Skeletal muscle tissue (tissue), 4 donors: ENCODE data around the gene PTPN12. TPM values are rescaled to one million over a fixed set of nuclear protein-coding genes. Genes with fewer than 3 reads are reported as not detected.

Experiments
- H3K27ac ChIP-seq: one replicate; pipeline ENCODE4 v1.7.0; 2013; ENCODE audit warnings: mild to moderate bottlenecking, low read depth, low read length, inconsistent platforms
- H3K27me3 ChIP-seq, 3 donors: one replicate each; pipeline ENCODE4 v1.7.0; 2013; ENCODE audit warnings: low read length in 3 of 3; ENCODE audit not compliant: control insufficient read depth in 3 of 3, insufficient read depth in 3 of 3
- H3K36me3 ChIP-seq, 3 donors: one replicate each; pipeline ENCODE4 v1.7.0; 2013; ENCODE audit warnings: low read length in 3 of 3; ENCODE audit not compliant: control insufficient read depth in 3 of 3, insufficient read depth in 3 of 3
- H3K4me1 ChIP-seq, 3 donors: one replicate each; pipeline ENCODE4 v1.7.0; 2013; ENCODE audit warnings: low read length in 3 of 3, mild to moderate bottlenecking in 3 of 3; ENCODE audit not compliant: control insufficient read depth in 3 of 3, insufficient read depth in 3 of 3
- H3K4me3 ChIP-seq, 3 donors: one replicate each; pipeline ENCODE4 v1.7.0; 2013; ENCODE audit warnings: low read length in 3 of 3
- H3K9ac ChIP-seq, 3 donors: one replicate each; pipeline ENCODE4 v1.7.0; 2013; ENCODE audit warnings: low read length in 3 of 3, mild to moderate bottlenecking in 3 of 3, moderate library complexity in 2 of 3, low read depth in 1 of 3
- H3K9me3 ChIP-seq, 3 donors: one replicate each; pipeline ENCODE4 v1.7.0; 2013; ENCODE audit warnings: low read length in 3 of 3; ENCODE audit not compliant: control insufficient read depth in 3 of 3
- total RNA-seq: library from RNA; depleted of rRNA; stranded (reverse); fragments of >200 nt; gene quantifications from one replicate; pipeline ENCODE4 v1.2.3, GENCODE V29; 2014
- donor health status: Osteomylitis.

Gene PTPN12
- total RNA-seq, 1 donor from 2014 or later = 93.9 TPM

GRCh38 chr7:77655356-77655755 is 118.3 kb downstream of the PTPN12 start:
- H3K27ac ChIP-seq = no peak overlapping the region
- H3K9me3 ChIP-seq = no peaks in the 10 kb centered on the region
- no peak overlapping the region for H3K9ac ChIP-seq
- H3K36me3 ChIP-seq = peaks cover 0 to 4% (median 2%) of the 10 kb centered on the region in 3 donors
- H3K4me1 ChIP-seq = no peaks in the 10 kb centered on the region
- no peak overlapping the region for H3K4me3 ChIP-seq
- H3K27me3 ChIP-seq = no peaks in the 10 kb centered on the region

- no peak overlapping the region for H3K9ac ChIP-seq
- no peak overlapping the region for H3K4me3 ChIP-seq
- H3K9me3 ChIP-seq = no peaks in the 10 kb centered on the region
- no peak overlapping the region for H3K27ac ChIP-seq
- H3K36me3 ChIP-seq = peaks cover 0 to 4% (median 2%) of the 10 kb centered on the region in 3 donors
- no peaks in the 10 kb centered on the region for H3K27me3 ChIP-seq
- H3K4me1 ChIP-seq = no peaks in the 10 kb centered on the region
Observed at GRCh38 chr7:77655836-77656455, 118.9 kb downstream of the PTPN12 start.

- Histone ChIP-seq H3K4me3 (no peak overlapping the region), H3K4me1 (no peaks in the 10 kb centered on the region), H3K9me3 (no peaks in the 10 kb centered on the region), H3K27ac (no peak overlapping the region), H3K27me3 (no peaks in the 10 kb centered on the region), H3K36me3 (peaks cover 0 to 4% (median 2%) of the 10 kb centered on the region in 3 donors), H3K9ac (no peak overlapping the region)
Observed at GRCh38 chr7:77657427-77658224, 120.5 kb downstream of the PTPN12 start.

GRCh38 chr7:77658928-77659327 is 121.8 kb downstream of the PTPN12 start:
- Histone ChIP-seq H3K4me3 (no peak overlapping the region), H3K27ac (no peak overlapping the region), H3K4me1 (no peaks in the 10 kb centered on the region), H3K27me3 (no peaks in the 10 kb centered on the region), H3K9ac (no peak overlapping the region), H3K36me3 (peaks cover 0 to 4% (median 2%) of the 10 kb centered on the region in 3 donors), H3K9me3 (no peaks in the 10 kb centered on the region)

GRCh38 chr7:77661816-77662215 is 124.7 kb downstream of the PTPN12 start:
- Histone ChIP-seq H3K36me3 (no peaks in the 10 kb centered on the region), H3K27me3 (no peaks in the 10 kb centered on the region), H3K27ac (no peak overlapping the region), H3K4me3 (no peak overlapping the region), H3K9ac (no peak overlapping the region), H3K9me3 (no peaks in the 10 kb centered on the region), H3K4me1 (no peaks in the 10 kb centered on the region)

GRCh38 chr7:77662869-77663268 is 125.8 kb downstream of the PTPN12 start:
- no peak overlapping the region for H3K4me3 ChIP-seq
- H3K27ac ChIP-seq = no peak overlapping the region
- no peaks in the 10 kb centered on the region for H3K27me3 ChIP-seq
- H3K4me1 ChIP-seq = peaks cover 0 to 6% (median 0%) of the 10 kb centered on the region in 3 donors
- no peaks in the 10 kb centered on the region for H3K9me3 ChIP-seq
- no peaks in the 10 kb centered on the region for H3K36me3 ChIP-seq
- no peak overlapping the region for H3K9ac ChIP-seq

- no peak overlapping the region for H3K27ac ChIP-seq
- H3K36me3 ChIP-seq = no peaks in the 10 kb centered on the region
- H3K9me3 ChIP-seq = no peaks in the 10 kb centered on the region
- no peaks in the 10 kb centered on the region for H3K27me3 ChIP-seq
- no peak overlapping the region for H3K9ac ChIP-seq
- H3K4me1 ChIP-seq = peaks cover 0 to 6% (median 0%) of the 10 kb centered on the region in 3 donors
- H3K4me3 ChIP-seq = no peak overlapping the region
Observed at GRCh38 chr7:77664715-77665114, 127.6 kb downstream of the PTPN12 start.

- Histone ChIP-seq H3K36me3 (no peaks in the 10 kb centered on the region), H3K4me3 (no peak overlapping the region), H3K9ac (no peak overlapping the region)
Observed at GRCh38 chr7:77665161-77665560, 128.1 kb downstream of the PTPN12 start.

GRCh38 chr7:77667459-77668086 is 130.5 kb downstream of the PTPN12 start:
- H3K4me3 ChIP-seq = no peak overlapping the region
- H3K9ac ChIP-seq = no peak overlapping the region
- H3K27me3 ChIP-seq = no peaks in the 10 kb centered on the region
- peaks cover 0 to 6% (median 0%) of the 10 kb centered on the region in 3 donors for H3K4me1 ChIP-seq
- no peaks in the 10 kb centered on the region for H3K36me3 ChIP-seq
- H3K27ac ChIP-seq = no peak overlapping the region
- no peaks in the 10 kb centered on the region for H3K9me3 ChIP-seq

More at GRCh38 chr7:77665161-77665560, 128.1 kb downstream of the PTPN12 start:
- H3K27ac ChIP-seq = no peak overlapping the region
- no peaks in the 10 kb centered on the region for H3K9me3 ChIP-seq
- no peaks in the 10 kb centered on the region for H3K27me3 ChIP-seq
- peaks cover 0 to 6% (median 0%) of the 10 kb centered on the region in 3 donors for H3K4me1 ChIP-seq

- H3K27ac ChIP-seq = no peak overlapping the region
- no peaks in the 10 kb centered on the region for H3K27me3 ChIP-seq
- no peaks in the 10 kb centered on the region for H3K36me3 ChIP-seq
Observed at GRCh38 chr7:77674878-77675277, 137.8 kb downstream of the PTPN12 start.

More at GRCh38 chr7:77674878-77675277, 137.8 kb downstream of the PTPN12 start:
- H3K4me3 ChIP-seq = no peak overlapping the region
- no peaks in the 10 kb centered on the region for H3K4me1 ChIP-seq
- no peaks in the 10 kb centered on the region for H3K9me3 ChIP-seq
- no peak overlapping the region for H3K9ac ChIP-seq
